Neuronal stem cell (in vitro differentiated cells): ENCODE results near the gene RCAN1.

Experiments
- DNase-seq: peaks from one replicate; pipeline ENCODE4 v3.0.0-alpha.2; 2013; ENCODE audit warnings: low spot score
- H2AFZ ChIP-seq: one replicate; pipeline ENCODE4 v1.6.1; 2013; ENCODE audit warnings: mild to moderate bottlenecking, low read length, inconsistent platforms
- H2AK5ac ChIP-seq: 2 replicates; pipeline ENCODE4 v1.6.1; 2013; ENCODE audit warnings: low read depth, mild to moderate bottlenecking, inconsistent platforms, low read length, moderate library complexity, mixed read lengths
- H2BK120ac ChIP-seq: 2 replicates; pipeline ENCODE4 v1.6.1; 2013; ENCODE audit warnings: low read depth, mild to moderate bottlenecking, inconsistent platforms, low read length, moderate library complexity, mixed read lengths
- H2BK12ac ChIP-seq: one replicate; pipeline ENCODE4 v1.6.1; 2013; ENCODE audit warnings: low read length, inconsistent platforms
- H2BK15ac ChIP-seq: 2 replicates; pipeline ENCODE4 v1.6.1; 2013; ENCODE audit warnings: mild to moderate bottlenecking, low read length, inconsistent platforms, mixed read lengths
- H2BK5ac ChIP-seq: one replicate; pipeline ENCODE4 v1.6.1; 2013; ENCODE audit warnings: inconsistent platforms, mild to moderate bottlenecking, low read length, moderate library complexity
- H3K14ac ChIP-seq: one replicate; pipeline ENCODE4 v1.6.1; 2013; ENCODE audit warnings: low read length, inconsistent platforms
- H3K18ac ChIP-seq: 2 replicates; pipeline ENCODE4 v1.6.1; 2013; ENCODE audit warnings: low read length, inconsistent platforms
- H3K23ac ChIP-seq: 2 replicates; pipeline ENCODE4 v1.6.1; 2013; ENCODE audit warnings: low read depth, mild to moderate bottlenecking, mixed read lengths, low read length, inconsistent platforms; ENCODE audit not compliant: poor library complexity
- H3K27ac ChIP-seq: replicated peaks from 3 replicates; pipeline ENCODE4 v1.5.1; 2013; ENCODE audit warnings: low read length, inconsistent platforms
- H3K27me3 ChIP-seq, 3 experiments: 2 replicates each; pipeline ENCODE4 v1.6.1; 2013; ENCODE audit warnings: low read length in 3 of 3, mild to moderate bottlenecking in 2 of 3, inconsistent platforms in 1 of 3, low read depth in 1 of 3, mixed read lengths in 1 of 3, moderate library complexity in 1 of 3; ENCODE audit not compliant: control insufficient read depth in 3 of 3, insufficient read depth in 3 of 3
- H3K36me3 ChIP-seq, 2 donors: replicated peaks in 1 of 2; 2 replicates each; pipeline ENCODE4 v1.6.1; 2013; ENCODE audit warnings: low read length in 2 of 2; ENCODE audit not compliant: control insufficient read depth in 2 of 2, insufficient read depth in 2 of 2
- H3K4ac ChIP-seq: 2 replicates; pipeline ENCODE4 v1.6.1; 2013; ENCODE audit warnings: inconsistent platforms, mild to moderate bottlenecking, low read length, moderate library complexity
- H3K4me1 ChIP-seq, 2 donors: 1 replicate in 1 of 2; 2 replicates in 1 of 2; pipeline ENCODE4 v1.6.1; 2013; ENCODE audit warnings: low read length in 2 of 2, low read depth in 1 of 2; ENCODE audit not compliant: control insufficient read depth in 2 of 2, insufficient read depth in 1 of 2
- H3K4me2 ChIP-seq: one replicate; pipeline ENCODE4 v1.6.1; 2013; ENCODE audit warnings: mild to moderate bottlenecking, low read length, inconsistent platforms; ENCODE audit not compliant: insufficient read depth, poor library complexity, severe bottlenecking
- H3K4me3 ChIP-seq, 2 donors: 2 replicates each; pipeline ENCODE4 v1.5.1; 2013; ENCODE audit warnings: low read length in 2 of 2, mild to moderate bottlenecking in 2 of 2, inconsistent platforms in 1 of 2, moderate library complexity in 1 of 2
- H3K79me1 ChIP-seq: one replicate; pipeline ENCODE4 v1.6.1; 2013; ENCODE audit warnings: low read depth, mild to moderate bottlenecking, inconsistent platforms, low read length, moderate library complexity
- H3K9ac ChIP-seq: one replicate; pipeline ENCODE4 v1.6.1; 2013; ENCODE audit warnings: mild to moderate bottlenecking, low read depth, low read length, inconsistent platforms; ENCODE audit not compliant: poor library complexity
- H3K9me3 ChIP-seq, 2 donors: replicated peaks in 1 of 2; 2 replicates each; pipeline versions ENCODE3 to v1.6.1; 2013; ENCODE audit warnings: low read length in 2 of 2, mild to moderate bottlenecking in 2 of 2, inconsistent platforms in 1 of 2, low read depth in 1 of 2, mixed read lengths in 1 of 2, moderate library complexity in 1 of 2; ENCODE audit not compliant: control insufficient read depth in 2 of 2, insufficient read depth in 1 of 2
- H4K8ac ChIP-seq: one replicate; pipeline ENCODE4 v1.6.1; 2013; ENCODE audit warnings: low read depth, mild to moderate bottlenecking, inconsistent platforms, low read length, moderate library complexity
- H4K91ac ChIP-seq: one replicate; pipeline ENCODE4 v1.6.1; 2013; ENCODE audit warnings: low read length, low read depth, mild to moderate bottlenecking, inconsistent platforms; ENCODE audit not compliant: poor library complexity
- WGBS, 2 donors: extraction: QIAGEN DNeasy Blood & Tissue Kit; methylation state at CpG; one replicate each; pipeline ENCODE4 v1.1.7; 2013; ENCODE audit warnings: missing lambda C conversion rate in 2 of 2, mixed read lengths in 1 of 2; ENCODE audit not compliant: insufficient read length in 2 of 2, insufficient replicate concordance in 1 of 2; ENCODE audit errors: extremely low coverage in 2 of 2; 5-methylcytosine and 5-hydroxymethylcytosine counted together

Gene RCAN1

GRCh38 chr21:34543017-34543416, 71.9 kb downstream of the RCAN1 start:
- H3K27ac ChIP-seq: no peak overlapping the region
- H3K14ac ChIP-seq: no peak overlapping the region

GRCh38 chr21:34540206-34540605, 74.7 kb downstream of the RCAN1 start:
- Histone ChIP-seq H3K79me1 (no peaks in the 10 kb centered on the region), H2BK12ac (no peak overlapping the region), H3K4me3 (no peak overlapping the region), H3K18ac (no peak overlapping the region), H4K8ac (no peak overlapping the region), H3K14ac (no peak overlapping the region), H2BK5ac (no peak overlapping the region), H2BK120ac (no peak overlapping the region), H4K91ac (no peak overlapping the region), H3K4ac (no peak overlapping the region), H2BK15ac (no peak overlapping the region), H3K36me3 (no peaks in the 10 kb centered on the region), H3K27ac (no peak overlapping the region), H3K4me1 (peaks cover 8 to 13% of the 10 kb centered on the region in 2 donors), H3K4me2 (no peak overlapping the region), H3K27me3 (no peaks in the 10 kb centered on the region), H2AK5ac (no peak overlapping the region), H3K9ac (no peak overlapping the region), H2AFZ (no peak overlapping the region), H3K9me3 (peaks cover 8 to 14% of the 10 kb centered on the region in 2 donors), H3K23ac (no peak overlapping the region)
- DNase-seq: no peak
- WGBS, 2 donors: no CpG with 5 or more reads among the region's 5 CpGs

More at GRCh38 chr21:34543017-34543416, 71.9 kb downstream of the RCAN1 start:
- Histone ChIP-seq H3K4ac (no peak overlapping the region), H3K4me2 (no peak overlapping the region), H3K27me3 (no peaks in the 10 kb centered on the region), H3K79me1 (no peaks in the 10 kb centered on the region), H3K36me3 (no peaks in the 10 kb centered on the region), H3K4me1 (peaks cover 14 to 16% of the 10 kb centered on the region in 2 donors), H3K23ac (no peak overlapping the region), H3K9ac (no peak overlapping the region), H3K18ac (peak overlapping the region; percentile 6), H2BK15ac (no peak overlapping the region), H3K4me3 (no peak overlapping the region), H4K8ac (no peak overlapping the region), H3K9me3 (peaks cover 8 to 14% of the 10 kb centered on the region in 2 donors), H2BK120ac (no peak overlapping the region), H2BK12ac (no peak overlapping the region), H4K91ac (no peak overlapping the region), H2AK5ac (no peak overlapping the region), H2AFZ (no peak overlapping the region), H2BK5ac (no peak overlapping the region)
- no CpG with 5 or more reads among the region's 3 CpGs for WGBS, 2 donors
- no peak for DNase-seq

GRCh38 chr21:34537838-34538237, 77.1 kb downstream of the RCAN1 start:
- Histone ChIP-seq H2BK120ac (no peak overlapping the region), H3K9me3 (peaks cover 0 to 4% of the 10 kb centered on the region in 2 donors), H3K14ac (no peak overlapping the region), H2BK5ac (no peak overlapping the region), H3K18ac (no peak overlapping the region), H2AK5ac (no peak overlapping the region), H3K4me1 (peaks cover 6 to 16% of the 10 kb centered on the region in 2 donors), H4K91ac (no peak overlapping the region), H2BK15ac (no peak overlapping the region), H4K8ac (no peak overlapping the region), H3K27me3 (no peaks in the 10 kb centered on the region), H3K4ac (no peak overlapping the region), H2AFZ (no peak overlapping the region), H3K36me3 (no peaks in the 10 kb centered on the region), H3K27ac (no peak overlapping the region), H3K4me2 (no peak overlapping the region), H3K79me1 (no peaks in the 10 kb centered on the region), H2BK12ac (no peak overlapping the region), H3K9ac (no peak overlapping the region), H3K23ac (no peak overlapping the region), H3K4me3 (no peak overlapping the region)
- DNase-seq: no peak
- WGBS, 2 donors: no CpG with 5 or more reads among the region's 3 CpGs

GRCh38 chr21:34536820-34537219, 78.1 kb downstream of the RCAN1 start:
- H3K23ac ChIP-seq: no peak overlapping the region
- H3K27ac ChIP-seq: no peak overlapping the region
- H3K27me3 ChIP-seq: no peaks in the 10 kb centered on the region
- H3K4me2 ChIP-seq: no peak overlapping the region
- DNase-seq: no peak
- no peak overlapping the region for H2BK12ac ChIP-seq
- no peak overlapping the region for H3K14ac ChIP-seq
- WGBS, 2 donors: no CpG with 5 or more reads among the region's 2 CpGs
- H3K9ac ChIP-seq: no peak overlapping the region
- H2AK5ac ChIP-seq: no peak overlapping the region
- peaks cover 6 to 16% of the 10 kb centered on the region in 2 donors for H3K4me1 ChIP-seq
- no peak overlapping the region for H2AFZ ChIP-seq
- H4K91ac ChIP-seq: no peak overlapping the region
- no peaks in the 10 kb centered on the region for H3K36me3 ChIP-seq
- H3K4me3 ChIP-seq: no peak overlapping the region
- H2BK5ac ChIP-seq: no peak overlapping the region
- H2BK120ac ChIP-seq: no peak overlapping the region
- H3K9me3 ChIP-seq: peaks cover 0 to 4% of the 10 kb centered on the region in 2 donors
- no peak overlapping the region for H3K4ac ChIP-seq
- no peaks in the 10 kb centered on the region for H3K79me1 ChIP-seq
- no peak overlapping the region for H4K8ac ChIP-seq
- no peak overlapping the region for H2BK15ac ChIP-seq
- H3K18ac ChIP-seq: no peak overlapping the region
